A673 (cell line): ENCODE measurements around the gene STIM1. TPM values are rescaled to one million over a fixed set of nuclear protein-coding genes. Genes with fewer than 3 reads are reported as not detected.

Experiments
- BruUV-seq: library from RNA; stranded (reverse); fragments of 400-500 nt; replicated peaks from 2 replicates; lab custom pipeline; 2021; lab: Mats Ljungman, UMichigan
- CTCF ChIA-PET: fragments of 300-600 bp; sonication (Branson Sonifier 250); formaldehyde crosslinking; loops from one replicate; lab custom pipeline; 2022; ENCODE audit warnings: antibody characterized with exemption; lab: Charles Lee
- POLR2A ChIA-PET: fragments of 300-600 bp; sonication (Branson Sonifier 250); formaldehyde crosslinking; loops from one replicate; lab custom pipeline; 2022; ENCODE audit warnings: antibody characterized with exemption; ENCODE audit not compliant: low non-redundant PET; lab: Charles Lee
- DNase-seq: peaks from one replicate; pipeline ENCODE4 v3.0.0-alpha.2; 2015; ENCODE audit warnings: low spot score
- H3K27ac ChIP-seq: fragments of 200-600 bp; sonication (generic); 2 replicates; pipeline ENCODE4 v1.5.1; 2016; ENCODE audit warnings: mixed run types, low read depth, mild to moderate bottlenecking, mixed read lengths, antibody characterized with exemption, low read length; ENCODE audit not compliant: poor library complexity, severe bottlenecking
- H3K27me3 ChIP-seq: fragments of 200-600 bp; sonication (generic); replicated peaks from 2 replicates; pipeline ENCODE4 v1.6.1; 2017; ENCODE audit warnings: mixed run types, low read depth, mild to moderate bottlenecking, mixed read lengths, antibody characterized with exemption, low read length; ENCODE audit not compliant: insufficient read depth, poor library complexity
- H3K36me3 ChIP-seq: fragments of 200-600 bp; sonication (generic); 2 replicates; pipeline ENCODE4 v1.6.1; 2016; ENCODE audit warnings: mixed run types, mild to moderate bottlenecking, mixed read lengths, antibody characterized with exemption, low read length; ENCODE audit not compliant: insufficient read depth, poor library complexity, severe bottlenecking
- H3K4me1 ChIP-seq: fragments of 200-600 bp; sonication (generic); 2 replicates; pipeline ENCODE4 v1.6.1; 2017; ENCODE audit warnings: mixed run types, mild to moderate bottlenecking, mixed read lengths, antibody characterized with exemption, low read length; ENCODE audit not compliant: insufficient read depth, poor library complexity, severe bottlenecking
- H3K4me3 ChIP-seq: fragments of 200-600 bp; sonication (generic); 2 replicates; pipeline ENCODE4 v1.5.1; 2016; ENCODE audit warnings: low read depth, mixed run types, mild to moderate bottlenecking, mixed read lengths, low read length; ENCODE audit not compliant: poor library complexity, severe bottlenecking
- H3K9me3 ChIP-seq: fragments of 200-600 bp; sonication (generic); 2 replicates; pipeline ENCODE4 v1.6.1; 2016; ENCODE audit warnings: mixed run types, low read depth, mild to moderate bottlenecking, mixed read lengths, antibody characterized with exemption, low read length; ENCODE audit not compliant: poor library complexity, severe bottlenecking
- EZH2 ChIP-seq: fragments of 200-600 bp; sonication (generic); IDR thresholded peaks from 2 replicates; pipeline ENCODE4 v1.6.1; 2017; ENCODE audit warnings: borderline replicate concordance, low read depth, mild to moderate bottlenecking, mixed read lengths, antibody characterized with exemption, low read length; ENCODE audit not compliant: poor library complexity, severe bottlenecking
- intact Hi-C: fragments of 100-400 bp; cut with micrococcal nuclease; formaldehyde crosslinking; loops from one replicate; pipeline ENCODE4 v1.10.0; 2022; ENCODE audit not compliant: unreplicated experiment
- total RNA-seq: library from RNA; stranded (reverse); gene quantifications from 2 replicates; pipeline ENCODE4 v1.2.3, GENCODE V29; 2021
- TF ChIP-seq, protein P1 (sequence below): fragments of 300-800, 200-600 bp; sonication (generic); conservative IDR thresholded peaks from 2 replicates; pipeline ENCODE4 v1.5.1; 2017; ENCODE audit warnings: low read depth, mild to moderate bottlenecking, antibody characterized with exemption, low read length, moderate library complexity, mixed read lengths

The STIM1 gene
- total RNA-seq, 1 experiment from 2014 or later = 14.2 TPM

DNA sequence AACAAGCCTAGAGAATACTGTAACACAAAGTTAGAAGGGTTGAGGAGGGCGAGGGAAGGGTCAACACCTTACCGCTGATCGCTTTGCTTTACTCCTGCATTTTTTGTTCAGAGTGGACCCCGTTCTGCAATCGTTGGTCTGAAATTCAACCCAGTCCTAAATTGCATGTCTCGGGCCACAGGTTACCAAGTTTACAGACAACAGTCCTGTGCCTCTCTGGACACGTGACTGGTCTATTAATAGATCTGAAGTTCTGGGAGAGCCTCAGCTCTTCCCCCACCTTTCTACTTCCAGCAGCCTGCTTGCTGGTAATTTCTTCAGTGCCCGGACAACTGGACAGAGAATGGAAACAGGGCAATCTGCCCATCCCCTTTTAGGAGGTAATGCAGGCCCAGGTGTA, 74.2 kb downstream of the STIM1 start:
- no peak for TF ChIP-seq EZH2
- TF ChIP-seq, protein P1, sequence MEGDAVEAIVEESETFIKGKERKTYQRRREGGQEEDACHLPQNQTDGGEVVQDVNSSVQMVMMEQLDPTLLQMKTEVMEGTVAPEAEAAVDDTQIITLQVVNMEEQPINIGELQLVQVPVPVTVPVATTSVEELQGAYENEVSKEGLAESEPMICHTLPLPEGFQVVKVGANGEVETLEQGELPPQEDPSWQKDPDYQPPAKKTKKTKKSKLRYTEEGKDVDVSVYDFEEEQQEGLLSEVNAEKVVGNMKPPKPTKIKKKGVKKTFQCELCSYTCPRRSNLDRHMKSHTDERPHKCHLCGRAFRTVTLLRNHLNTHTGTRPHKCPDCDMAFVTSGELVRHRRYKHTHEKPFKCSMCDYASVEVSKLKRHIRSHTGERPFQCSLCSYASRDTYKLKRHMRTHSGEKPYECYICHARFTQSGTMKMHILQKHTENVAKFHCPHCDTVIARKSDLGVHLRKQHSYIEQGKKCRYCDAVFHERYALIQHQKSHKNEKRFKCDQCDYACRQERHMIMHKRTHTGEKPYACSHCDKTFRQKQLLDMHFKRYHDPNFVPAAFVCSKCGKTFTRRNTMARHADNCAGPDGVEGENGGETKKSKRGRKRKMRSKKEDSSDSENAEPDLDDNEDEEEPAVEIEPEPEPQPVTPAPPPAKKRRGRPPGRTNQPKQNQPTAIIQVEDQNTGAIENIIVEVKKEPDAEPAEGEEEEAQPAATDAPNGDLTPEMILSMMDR = no peak
- H3K36me3 ChIP-seq = no peaks in the 10 kb centered on the region
- H3K4me1 ChIP-seq = peaks cover 12% of the 10 kb centered on the region
- no peak overlapping the region for H3K27ac ChIP-seq
- intact Hi-C loops = no loop called here
- ChIA-PET CTCF (no interaction called here), POLR2A (no interaction called here)
- H3K27me3 ChIP-seq = no peaks in the 10 kb centered on the region
- H3K9me3 ChIP-seq = no peaks in the 10 kb centered on the region
- H3K4me3 ChIP-seq = no peak overlapping the region
- no peak for DNase-seq
- BruUV-seq = no TSS peak

DNA sequence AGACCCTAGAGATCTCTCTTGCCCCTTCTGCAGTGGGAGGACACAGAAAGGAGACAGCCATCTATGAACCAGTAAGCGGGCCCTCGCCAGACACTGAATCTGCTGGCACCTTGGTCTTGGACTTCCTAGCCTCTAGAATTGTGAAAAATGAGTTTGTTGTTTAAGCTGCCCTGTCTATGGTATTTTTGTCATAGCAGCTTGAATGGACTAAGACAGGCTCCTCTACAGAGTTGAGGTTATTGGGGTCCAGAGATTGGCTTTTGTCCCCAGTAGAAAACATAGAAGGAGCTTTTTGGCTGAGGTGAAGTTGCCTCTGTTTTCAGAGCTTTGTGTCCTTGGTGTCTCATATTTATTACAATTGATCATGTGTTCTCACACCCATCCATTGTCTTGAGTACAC, 77.2 kb downstream of the STIM1 start:
- POLR2A ChIA-PET = no interaction called here
- H3K27ac ChIP-seq = no peak overlapping the region
- no peaks in the 10 kb centered on the region for H3K27me3 ChIP-seq
- CTCF ChIA-PET = no interaction called here
- DNase-seq = no peak
- no peak overlapping the region for H3K4me3 ChIP-seq
- peaks cover 4% of the 10 kb centered on the region for H3K4me1 ChIP-seq
- H3K36me3 ChIP-seq = no peaks in the 10 kb centered on the region
- no peaks in the 10 kb centered on the region for H3K9me3 ChIP-seq
- TF ChIP-seq, protein P1 = no peak
- TF ChIP-seq EZH2 = no peak
- BruUV-seq = no TSS peak
- intact Hi-C loops = no loop called here

DNA sequence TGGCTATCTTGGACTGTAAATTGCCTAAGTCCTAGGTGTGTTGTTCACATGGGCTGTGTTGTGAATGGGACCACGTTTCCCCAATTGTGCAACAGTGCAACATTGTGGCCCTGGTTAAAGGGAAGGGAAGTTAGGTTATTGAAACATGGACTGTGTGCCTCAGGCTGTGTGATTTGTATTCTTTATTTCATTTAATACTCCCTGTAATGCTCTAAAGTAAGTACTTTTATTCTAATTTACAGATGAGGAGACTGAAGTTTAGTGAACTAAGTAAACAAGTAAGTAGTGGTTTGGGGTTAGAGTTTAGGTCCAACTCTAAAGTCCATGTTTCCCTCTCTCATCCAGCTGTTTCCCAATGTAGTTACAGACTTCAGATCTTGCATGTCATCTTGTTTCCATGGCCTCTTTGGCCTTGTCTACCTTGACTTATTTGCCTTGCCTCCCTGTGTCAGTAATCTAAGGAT, 77.7 kb downstream of the STIM1 start:
- H3K9me3 ChIP-seq = no peaks in the 10 kb centered on the region
- no peak for DNase-seq
- H3K27me3 ChIP-seq = no peaks in the 10 kb centered on the region
- no peaks in the 10 kb centered on the region for H3K4me1 ChIP-seq
- ChIA-PET POLR2A (no interaction called here), CTCF (no interaction called here)
- no peak overlapping the region for H3K4me3 ChIP-seq
- no peak overlapping the region for H3K27ac ChIP-seq
- intact Hi-C loops = no loop called here
- TF ChIP-seq, protein P1 = no peak
- no peak for TF ChIP-seq EZH2
- no peaks in the 10 kb centered on the region for H3K36me3 ChIP-seq
- no TSS peak for BruUV-seq
